CD4-positive, alpha-beta T cell (primary cell): Measurements from ENCODE around the gene KRTAP12-2. TPM values are rescaled to one million over a fixed set of nuclear protein-coding genes. Genes with fewer than 3 reads are reported as not detected.
"Not testable (repeated sequence)": the region's sequence is repeated elsewhere in the genome, so short reads cannot be mapped to it uniquely, and the experiment has no call there.

Experiments used
- ATAC-seq: fragments of 200-7000 bp; cut with Tn5 transposase; one replicate; pipeline ENCODE4 v1.10.0; 2022; ENCODE audit warnings: mild to moderate bottlenecking; ENCODE audit not compliant: poor library complexity
- CTCF ChIA-PET: fragments of 350-600 bp; sonication (Branson Sonifier 250); formaldehyde crosslinking; loops from one replicate; lab custom pipeline; 2021; ENCODE audit warnings: antibody characterized with exemption, inconsistent platforms; lab: Charles Lee
- POLR2A ChIA-PET: fragments of 350-600 bp; sonication (Branson Sonifier 250); formaldehyde crosslinking; loops from one replicate; lab custom pipeline; 2021; ENCODE audit warnings: antibody characterized with exemption, inconsistent platforms; lab: Charles Lee
- DNase-seq, 14 experiments: peaks; one replicate each; pipeline ENCODE4 v3.0.0-alpha.2; 2013 to 2020; ENCODE audit warnings: mixed read lengths in 2 of 14
- H3K27ac ChIP-seq, 2 donors: one replicate each; pipeline versions ENCODE4 v1.5.1 to v1.7.0; 2013; ENCODE audit warnings: low read length in 2 of 2, low read depth in 1 of 2, mild to moderate bottlenecking in 1 of 2
- H3K27me3 ChIP-seq, 2 experiments: 1 replicate in 1 of 2; 2 replicates in 1 of 2; pipeline versions ENCODE4 v1.6.1 to v1.7.0; 2013; ENCODE audit warnings: low read length in 2 of 2, control low read depth in 1 of 2, mild to moderate bottlenecking in 1 of 2, moderate library complexity in 1 of 2; ENCODE audit not compliant: insufficient read depth in 2 of 2, control insufficient read depth in 1 of 2
- H3K36me3 ChIP-seq: one replicate; pipeline ENCODE4 v1.6.1; 2013; ENCODE audit warnings: low read length, control low read depth; ENCODE audit not compliant: insufficient read depth
- H3K4me1 ChIP-seq: one replicate; pipeline ENCODE4 v1.6.1; 2013; ENCODE audit warnings: low read length, control low read depth; ENCODE audit not compliant: insufficient read depth
- H3K4me3 ChIP-seq: one replicate; pipeline ENCODE4 v1.5.1; 2013; ENCODE audit warnings: mild to moderate bottlenecking, low read length, moderate library complexity
- H3K9me3 ChIP-seq, 2 experiments: 1 replicate in 1 of 2; 2 replicates in 1 of 2; pipeline versions ENCODE4 v1.6.1 to v1.7.0; 2013; ENCODE audit warnings: low read length in 2 of 2, mild to moderate bottlenecking in 2 of 2, control low read depth in 1 of 2, moderate library complexity in 1 of 2; ENCODE audit not compliant: control insufficient read depth in 1 of 2, insufficient read depth in 1 of 2
- H3K27ac Mint-ChIP-seq: one replicate; pipeline ENCODE4 v1.8.0; 2020; ENCODE audit warnings: mixed read lengths
- H3K27me3 Mint-ChIP-seq: one replicate; pipeline ENCODE4 v1.8.0; 2021; ENCODE audit warnings: mixed read lengths
- H3K36me3 Mint-ChIP-seq: one replicate; pipeline ENCODE4 v1.8.0; 2021; ENCODE audit warnings: low read depth, mixed read lengths
- H3K4me1 Mint-ChIP-seq: one replicate; pipeline ENCODE4 v1.8.0; 2021; ENCODE audit warnings: low read depth, mixed read lengths
- H3K4me3 Mint-ChIP-seq: one replicate; pipeline ENCODE4 v1.8.0; 2020; ENCODE audit warnings: mild to moderate bottlenecking, mixed read lengths
- H3K9me3 Mint-ChIP-seq: one replicate; pipeline ENCODE4 v1.8.0; 2020; ENCODE audit warnings: mixed read lengths
- intact Hi-C, 2 experiments: fragments of 100-400 bp; cut with DNase I in 1 of 2; cut with micrococcal nuclease in 1 of 2; formaldehyde crosslinking; loops; one replicate each; pipeline versions ENCODE4 v1.15.1 to v1.9.0; 2023 to 2025; cut with DNase I, micrococcal nuclease
- total RNA-seq, 174 experiments: library from RNA in 2 of 174; stranded (reverse) in 2 of 174; gene quantifications; one replicate each; pipeline ENCODE4 v1.2.3 and lab custom pipeline; 2021 to 2026
- TF ChIP-seq, protein P1 (sequence below): fragments of 200-600 bp; IDR thresholded peaks from one replicate; pipeline ENCODE4 v1.8.0; 2022; ENCODE audit warnings: antibody characterized with exemption, mild to moderate bottlenecking

The KRTAP12-2 gene
- total RNA-seq, 2 experiments from 2014 or later, result not detected

DNA sequence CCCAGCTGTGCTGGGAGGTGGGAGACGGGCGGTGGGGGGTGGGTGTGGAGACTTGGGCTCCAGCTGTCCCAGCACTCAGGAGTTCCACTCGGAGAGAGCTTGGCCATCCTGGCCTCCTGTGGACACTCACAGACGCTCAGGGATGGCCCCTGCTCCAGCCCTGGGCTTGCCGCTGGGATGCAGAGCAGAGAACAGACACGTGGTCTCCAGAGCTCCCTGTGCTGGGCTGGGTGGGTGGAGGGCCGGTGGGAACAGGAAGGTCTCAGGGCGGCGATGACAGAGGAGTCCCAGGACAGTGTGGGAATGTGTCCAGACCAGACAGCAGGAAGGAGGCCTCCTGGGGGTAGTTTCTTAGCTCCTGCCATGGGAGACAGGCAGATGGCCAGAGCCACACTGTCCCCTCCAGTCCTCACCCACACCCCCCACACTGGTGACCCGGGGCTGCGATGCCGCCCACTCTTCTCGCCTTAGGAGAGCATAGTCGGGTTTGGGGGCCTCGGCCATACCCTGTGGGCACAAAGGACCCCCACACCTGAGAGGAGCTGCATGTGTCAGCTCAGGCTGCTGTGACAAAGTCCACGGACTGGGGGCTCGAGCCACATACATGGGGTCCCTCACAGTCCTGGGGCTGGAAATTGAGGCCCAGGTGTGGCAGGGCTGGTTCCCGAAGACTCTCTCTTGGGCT lies 37.9 kb downstream of the KRTAP12-2 start:
- H3K27ac Mint-ChIP-seq, result no peak overlapping the region
- peaks cover 47% of the 10 kb centered on the region for H3K4me1 ChIP-seq
- no peaks in the 10 kb centered on the region for H3K27me3 Mint-ChIP-seq
- no peaks in the 10 kb centered on the region for H3K36me3 ChIP-seq
- ChIA-PET POLR2A (interaction anchor here (1.1 to 2.2 kb wide), 2 partner anchors 10 to 28 kb away, joined by 3 to 8 read pairs; no protein-coding TSS in a partner anchor), CTCF (no interaction called here)
- peaks cover 22% of the 10 kb centered on the region for H3K9me3 Mint-ChIP-seq
- no peak overlapping the region for H3K4me3 ChIP-seq
- ATAC-seq (no peak), DNase-seq (no peak)
- H3K4me1 Mint-ChIP-seq, result peaks cover 25% of the 10 kb centered on the region
- TF ChIP-seq, protein P1, sequence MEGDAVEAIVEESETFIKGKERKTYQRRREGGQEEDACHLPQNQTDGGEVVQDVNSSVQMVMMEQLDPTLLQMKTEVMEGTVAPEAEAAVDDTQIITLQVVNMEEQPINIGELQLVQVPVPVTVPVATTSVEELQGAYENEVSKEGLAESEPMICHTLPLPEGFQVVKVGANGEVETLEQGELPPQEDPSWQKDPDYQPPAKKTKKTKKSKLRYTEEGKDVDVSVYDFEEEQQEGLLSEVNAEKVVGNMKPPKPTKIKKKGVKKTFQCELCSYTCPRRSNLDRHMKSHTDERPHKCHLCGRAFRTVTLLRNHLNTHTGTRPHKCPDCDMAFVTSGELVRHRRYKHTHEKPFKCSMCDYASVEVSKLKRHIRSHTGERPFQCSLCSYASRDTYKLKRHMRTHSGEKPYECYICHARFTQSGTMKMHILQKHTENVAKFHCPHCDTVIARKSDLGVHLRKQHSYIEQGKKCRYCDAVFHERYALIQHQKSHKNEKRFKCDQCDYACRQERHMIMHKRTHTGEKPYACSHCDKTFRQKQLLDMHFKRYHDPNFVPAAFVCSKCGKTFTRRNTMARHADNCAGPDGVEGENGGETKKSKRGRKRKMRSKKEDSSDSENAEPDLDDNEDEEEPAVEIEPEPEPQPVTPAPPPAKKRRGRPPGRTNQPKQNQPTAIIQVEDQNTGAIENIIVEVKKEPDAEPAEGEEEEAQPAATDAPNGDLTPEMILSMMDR, result no peak
- no peak overlapping the region for H3K4me3 Mint-ChIP-seq
- intact Hi-C loops, result no loop called here
- no peak overlapping the region for H3K27ac ChIP-seq
- peaks cover 31% of the 10 kb centered on the region for H3K36me3 Mint-ChIP-seq
- no peaks in the 10 kb centered on the region for H3K27me3 ChIP-seq
- peaks cover 42 to 45% of the 10 kb centered on the region in 2 experiments for H3K9me3 ChIP-seq

DNA sequence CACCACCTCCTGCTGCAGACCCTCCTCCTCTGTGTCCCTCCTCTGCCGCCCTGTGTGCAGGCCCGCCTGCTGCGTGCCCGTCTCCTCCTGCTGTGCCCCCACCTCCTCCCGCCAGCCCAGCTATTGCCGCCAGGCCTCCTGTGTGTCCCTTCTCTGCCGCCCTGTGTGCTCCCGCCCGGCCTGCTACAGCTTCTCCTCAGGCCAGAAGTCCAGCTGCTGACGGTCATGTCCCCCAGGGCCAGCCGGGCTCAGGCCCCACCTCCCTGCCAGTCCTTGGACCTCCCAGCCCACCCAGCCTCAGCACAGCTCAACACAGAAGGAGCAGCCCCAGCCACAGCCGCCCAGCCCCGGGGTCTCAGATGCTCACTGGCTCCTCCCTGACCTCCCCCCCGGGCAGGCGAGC lies 38.9 kb downstream of the KRTAP12-2 start:
- Histone ChIP-seq H3K4me1 (peaks cover 47% of the 10 kb centered on the region), H3K9me3 (peaks cover 43 to 44% of the 10 kb centered on the region in 2 experiments)
- H3K27ac Mint-ChIP-seq, ATAC-seq, H3K27ac ChIP-seq, H3K4me3 Mint-ChIP-seq, CTCF ChIA-PET, H3K27me3 Mint-ChIP-seq, DNase-seq, H3K36me3 ChIP-seq, H3K27me3 ChIP-seq, H3K4me3 ChIP-seq, intact Hi-C loops: not testable (repeated sequence)
- H3K9me3 Mint-ChIP-seq, result peaks cover 21% of the 10 kb centered on the region
- POLR2A ChIA-PET, result interaction anchor here (2.2 kb wide), 1 partner anchor 9 kb away, joined by 8 read pairs; no protein-coding TSS in a partner anchor
- H3K36me3 Mint-ChIP-seq, result peaks cover 34% of the 10 kb centered on the region
- H3K4me1 Mint-ChIP-seq, result peaks cover 25% of the 10 kb centered on the region

DNA sequence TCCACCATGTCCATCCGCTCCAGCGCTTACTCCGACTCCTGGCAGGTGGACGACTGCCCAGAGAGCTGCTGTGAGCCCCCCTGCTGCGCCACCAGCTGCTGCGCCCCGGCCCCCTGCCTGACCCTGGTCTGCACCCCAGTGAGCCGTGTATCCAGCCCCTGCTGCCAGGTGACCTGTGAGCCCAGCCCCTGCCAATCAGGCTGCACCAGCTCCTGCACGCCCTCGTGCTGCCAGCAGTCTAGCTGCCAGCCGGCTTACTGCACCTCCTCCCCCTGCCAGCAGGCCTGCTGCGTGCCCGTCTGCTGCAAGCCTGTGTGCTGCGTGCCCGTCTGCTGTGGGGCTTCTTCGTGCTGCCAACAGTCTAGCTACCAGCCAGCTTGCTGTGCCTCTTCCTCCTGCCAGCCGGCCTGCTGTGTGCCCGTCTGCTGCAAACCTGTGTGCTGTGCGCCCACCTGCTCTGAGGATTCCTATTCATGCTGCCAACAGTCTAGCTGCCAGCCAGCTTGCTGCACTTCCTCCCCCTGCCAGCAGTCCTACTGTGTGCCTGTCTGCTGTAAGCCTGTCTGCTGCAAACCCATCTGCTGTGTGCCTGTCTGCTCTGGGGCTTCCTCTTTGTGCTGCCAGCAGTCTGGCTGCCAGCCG lies 39.4 kb downstream of the KRTAP12-2 start:
- H3K27me3 Mint-ChIP-seq, H3K4me3 Mint-ChIP-seq, intact Hi-C loops, H3K27me3 ChIP-seq, H3K27ac ChIP-seq, H3K36me3 ChIP-seq, DNase-seq, ATAC-seq, H3K27ac Mint-ChIP-seq, CTCF ChIA-PET, H3K4me3 ChIP-seq: not testable (repeated sequence)
- peaks cover 40% of the 10 kb centered on the region for H3K36me3 Mint-ChIP-seq
- peaks cover 47% of the 10 kb centered on the region for H3K4me1 ChIP-seq
- peaks cover 20% of the 10 kb centered on the region for H3K9me3 Mint-ChIP-seq
- H3K4me1 Mint-ChIP-seq, result peaks cover 25% of the 10 kb centered on the region
- H3K9me3 ChIP-seq, result peaks cover 39 to 41% of the 10 kb centered on the region in 2 experiments
- POLR2A ChIA-PET, result interaction anchor here (2.2 kb wide), 1 partner anchor 8 kb away, joined by 8 read pairs; no protein-coding TSS in a partner anchor

DNA sequence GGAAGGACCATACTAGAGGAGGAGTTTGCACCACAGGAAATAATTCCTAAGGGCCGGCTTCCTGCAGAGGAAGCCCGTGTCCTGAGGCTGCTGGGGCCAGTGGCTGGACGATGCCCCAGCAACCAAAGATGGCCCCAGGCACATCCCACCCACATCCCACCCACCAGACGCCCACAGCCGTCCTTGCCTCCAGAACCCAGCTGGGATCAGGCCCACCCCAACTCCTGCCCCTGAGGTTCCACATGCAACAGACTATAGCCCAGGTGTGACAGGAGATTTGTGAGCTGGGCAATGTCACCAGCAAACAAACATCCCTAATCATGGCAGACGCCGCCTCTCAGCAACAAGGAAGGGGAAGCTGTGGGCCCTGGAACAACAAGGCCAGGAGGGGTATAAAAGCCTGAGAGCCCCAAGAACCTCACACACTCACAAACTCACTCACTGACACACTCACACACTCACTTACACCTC lies 40.0 kb downstream of the KRTAP12-2 start, which contains the start of gene KRTAP10-9:
KRTAP10-9 (plus strand) TSS at position 421 of the 471 bp plus-strand sequence. CDS start 79 bp downstream, outside the sequence.
- no peak for ATAC-seq
- DNase-seq, result no peak
- intact Hi-C loops, result no loop called here
- TF ChIP-seq, protein P1, result no peak
- Histone ChIP-seq H3K27ac (no peak within 1 kb of the TSS), H3K4me1 (peaks cover 47% of the 10 kb centered on the region), H3K9me3 (peaks cover 33 to 39% of the 10 kb centered on the region in 2 experiments), H3K4me3 (no peak within 1 kb of the TSS), H3K36me3 (no peaks in the 10 kb centered on the region), H3K27me3 (no peaks in the 10 kb centered on the region)
- POLR2A ChIA-PET, result no interaction called here
- Mint-ChIP-seq H3K4me3 (no peak within 1 kb of the TSS), H3K27me3 (no peaks in the 10 kb centered on the region), H3K36me3 (peaks cover 44% of the 10 kb centered on the region), H3K4me1 (peaks cover 25% of the 10 kb centered on the region), H3K27ac (no peak within 1 kb of the TSS), H3K9me3 (peaks cover 21% of the 10 kb centered on the region)
- CTCF ChIA-PET, result no interaction called here
